NK-92 treated with Interleukin-12 subunit alpha and Interleukin-12 subunit beta, amount 100 ng/mL, for 24 hours (cell line): ENCODE data around the gene MAPK8.

Experiments used
- DNase-seq: peaks from one replicate; lab custom pipeline; 2025; lab: John Stamatoyannopoulos, UW

The MAPK8 gene

DNA sequence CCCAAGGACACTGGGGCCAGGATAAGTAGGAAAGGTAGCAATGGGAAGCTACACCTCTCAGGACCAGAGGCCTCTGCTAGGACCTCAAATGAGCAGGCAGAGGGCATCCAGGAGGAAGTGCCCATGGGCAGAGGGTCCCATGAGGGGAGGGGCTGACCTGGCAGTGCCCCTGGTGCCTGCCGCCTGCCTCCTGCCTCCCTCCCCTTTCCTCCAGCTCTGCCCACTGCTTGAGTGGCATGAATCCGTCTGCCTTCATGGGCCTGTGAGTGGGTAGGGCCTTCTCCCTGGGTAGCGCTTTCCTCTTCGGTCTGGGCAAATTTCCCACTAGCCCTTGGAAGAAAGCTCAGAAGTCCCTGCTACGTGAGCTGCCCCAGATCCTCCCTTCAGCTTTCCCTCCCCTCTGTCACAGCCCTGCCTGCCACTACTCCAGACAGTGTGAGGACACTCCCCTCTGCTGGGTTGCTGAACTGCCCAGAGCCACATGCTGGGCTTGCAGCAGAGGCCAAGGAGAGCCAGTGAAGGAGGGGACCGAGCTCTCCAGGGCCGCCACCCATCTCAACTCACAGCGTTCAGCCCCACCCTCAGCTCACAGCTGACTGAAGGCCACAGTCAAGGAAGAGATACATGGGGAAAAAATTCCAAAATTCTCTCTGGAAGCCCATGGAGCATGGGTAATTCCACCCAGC is 157.0 kb downstream of the MAPK8 start:
- DNase-seq: no peak

DNA sequence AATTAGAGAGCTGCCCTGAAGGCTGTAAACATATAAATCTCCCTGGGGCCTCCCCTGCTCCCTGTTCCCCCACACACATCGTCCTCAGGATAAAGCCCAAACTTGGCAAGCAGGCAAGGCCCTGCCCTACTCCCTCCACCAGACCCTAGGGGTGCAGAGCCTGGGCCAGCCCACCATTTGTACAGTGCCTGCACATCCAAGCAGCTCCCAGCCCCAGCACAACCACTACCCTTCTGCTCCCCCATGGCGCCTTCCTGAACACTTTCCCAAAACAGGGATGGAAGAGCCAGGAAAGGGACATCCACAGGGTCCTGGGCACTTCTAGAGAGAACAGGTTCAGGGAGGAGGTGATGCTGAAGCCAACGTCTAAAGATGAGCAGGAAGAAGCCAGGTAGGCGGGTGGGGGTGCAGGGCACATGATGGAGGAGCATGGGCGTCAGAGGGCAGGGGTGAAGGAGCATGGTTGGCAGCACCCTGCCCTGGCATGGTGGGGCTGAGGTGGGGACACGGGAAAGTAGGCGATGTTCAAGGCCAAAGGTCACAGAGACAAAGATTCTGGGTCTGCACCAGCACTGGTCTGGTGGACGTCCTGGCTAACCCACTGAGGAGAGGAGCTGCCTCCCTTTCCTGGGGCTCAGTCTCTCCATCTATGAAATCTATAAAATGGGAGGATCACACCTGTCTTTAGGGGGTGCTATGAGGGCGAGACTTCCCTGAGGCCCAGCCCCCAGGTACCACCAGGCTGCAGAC is 157.8 kb downstream of the MAPK8 start:
- DNase-seq: no peak

DNA sequence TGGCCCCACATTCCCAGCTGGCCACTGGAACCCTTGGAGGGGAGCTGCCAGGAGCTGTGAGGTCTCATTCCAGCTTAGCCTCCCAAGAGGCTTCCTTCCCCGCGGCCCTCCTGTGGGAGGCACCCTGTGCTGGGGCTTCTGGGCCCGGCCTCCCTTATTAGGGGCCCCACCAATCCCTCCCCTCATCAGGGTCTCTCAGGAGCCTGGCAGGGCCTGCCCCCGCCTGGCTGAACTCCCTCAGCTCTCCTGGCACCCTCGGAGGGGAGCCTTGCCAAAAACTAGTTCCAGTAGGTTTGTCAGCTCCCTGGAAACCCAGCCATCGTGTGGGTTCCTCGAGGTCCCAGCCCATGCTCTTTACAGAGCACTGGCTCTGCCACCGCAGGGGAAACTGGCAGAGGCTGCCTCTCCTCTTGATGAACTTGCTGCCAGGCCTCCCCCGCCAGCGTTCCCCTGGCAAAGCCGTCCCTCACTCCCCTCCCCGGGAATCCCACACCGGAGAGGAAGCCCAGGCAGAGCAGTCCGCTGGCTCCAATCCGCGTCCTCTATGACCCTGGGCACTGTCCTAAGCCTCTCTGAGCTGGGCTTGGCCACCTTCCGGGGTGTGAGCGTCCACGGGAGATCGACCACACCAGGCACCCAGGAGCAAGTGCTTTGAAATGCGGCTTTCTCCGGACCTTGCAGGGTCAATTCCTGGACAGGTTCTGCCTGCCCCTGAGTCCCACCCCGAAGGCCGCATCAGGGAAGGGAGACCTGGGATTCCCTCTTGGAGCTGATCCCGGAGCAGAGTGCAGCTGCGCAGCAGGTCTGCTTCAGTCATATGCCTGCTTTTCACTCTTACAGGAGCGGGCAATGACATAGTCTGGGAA is 158.6 kb downstream of the MAPK8 start:
- no peak for DNase-seq

DNA sequence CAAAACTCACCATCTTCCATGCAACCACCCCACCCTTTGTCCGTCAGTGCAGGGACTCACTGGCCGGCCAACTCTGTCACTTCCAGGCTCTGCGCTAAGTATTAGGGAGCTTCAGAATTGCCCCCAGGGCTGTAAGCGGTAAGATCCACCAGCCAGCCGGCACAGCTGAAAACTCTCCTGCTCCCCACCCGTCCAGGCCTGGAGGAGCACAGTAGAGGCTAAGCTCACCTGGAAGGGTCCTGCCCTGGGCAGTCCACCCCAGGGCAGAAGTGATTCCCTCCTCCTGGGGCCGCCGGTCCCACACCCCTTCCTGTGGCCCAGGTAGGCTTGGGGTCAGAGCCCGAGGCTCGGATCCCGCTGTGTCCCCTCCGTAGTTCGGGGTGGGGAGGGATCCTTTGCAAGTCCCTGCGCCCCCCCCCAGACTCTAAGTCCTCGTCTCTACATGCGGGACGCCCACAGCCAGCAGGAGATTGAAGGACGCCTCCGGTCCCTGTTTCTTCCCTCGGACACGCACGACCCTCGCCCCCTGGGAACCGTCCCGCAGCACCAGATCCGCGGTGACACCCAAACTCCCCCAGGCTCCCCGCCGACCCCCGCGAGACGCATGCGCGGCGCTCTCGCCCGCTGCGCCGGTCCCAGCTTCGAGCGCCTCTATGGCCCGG is 159.5 kb downstream of the MAPK8 start:
- no peak for DNase-seq

DNA sequence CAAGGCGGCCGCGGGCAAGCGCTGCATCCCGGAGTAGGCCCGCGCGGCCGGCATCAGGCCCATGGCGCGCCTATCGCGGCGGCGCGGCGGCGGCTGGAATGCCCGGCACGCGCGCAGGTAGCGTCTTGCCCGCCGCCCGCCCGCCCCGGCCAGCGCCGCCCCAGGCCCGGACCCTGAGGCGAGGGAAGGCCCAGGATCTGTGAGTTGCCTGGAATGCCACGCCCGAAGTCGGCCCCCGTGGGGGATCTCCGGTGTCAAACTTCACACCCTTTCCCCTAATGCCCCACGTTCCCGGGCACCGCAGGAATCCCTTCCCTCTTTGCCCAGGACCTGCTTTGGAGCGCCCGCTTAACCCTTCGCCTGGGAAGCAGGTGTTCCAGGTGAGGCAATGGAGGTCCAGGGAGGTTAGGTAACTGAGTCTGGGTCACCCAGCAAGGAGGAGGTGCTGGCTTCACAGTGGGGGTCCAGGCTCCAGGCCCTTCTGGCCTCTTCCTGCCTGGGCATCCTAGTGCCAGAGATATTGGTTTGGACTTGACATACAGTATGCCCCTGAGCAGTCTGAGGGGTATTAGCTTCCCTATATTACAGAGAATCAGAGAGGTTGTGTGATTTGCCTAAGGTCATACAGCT is 160.2 kb downstream of the MAPK8 start:
- no peak for DNase-seq

DNA sequence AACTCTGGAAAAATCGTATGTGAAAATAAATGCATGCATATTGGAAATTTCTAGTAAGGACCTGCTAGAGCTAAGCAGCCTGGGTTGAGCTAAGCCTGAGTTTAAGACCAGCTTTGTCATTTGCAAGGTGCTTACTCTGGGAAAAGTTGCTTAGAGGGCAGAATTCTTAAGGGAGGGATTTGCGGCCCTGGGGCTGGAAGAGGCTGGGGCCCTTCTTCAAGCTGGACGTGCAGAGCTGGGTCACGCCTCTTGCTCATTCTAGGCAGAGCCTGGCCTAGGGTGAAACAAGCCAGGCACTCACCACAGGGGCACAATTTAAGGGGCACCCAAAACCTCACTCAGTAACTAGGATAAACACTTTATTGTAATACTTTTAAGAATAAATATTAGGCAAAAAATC is 161.2 kb downstream of the MAPK8 start:
- DNase-seq: no peak

DNA sequence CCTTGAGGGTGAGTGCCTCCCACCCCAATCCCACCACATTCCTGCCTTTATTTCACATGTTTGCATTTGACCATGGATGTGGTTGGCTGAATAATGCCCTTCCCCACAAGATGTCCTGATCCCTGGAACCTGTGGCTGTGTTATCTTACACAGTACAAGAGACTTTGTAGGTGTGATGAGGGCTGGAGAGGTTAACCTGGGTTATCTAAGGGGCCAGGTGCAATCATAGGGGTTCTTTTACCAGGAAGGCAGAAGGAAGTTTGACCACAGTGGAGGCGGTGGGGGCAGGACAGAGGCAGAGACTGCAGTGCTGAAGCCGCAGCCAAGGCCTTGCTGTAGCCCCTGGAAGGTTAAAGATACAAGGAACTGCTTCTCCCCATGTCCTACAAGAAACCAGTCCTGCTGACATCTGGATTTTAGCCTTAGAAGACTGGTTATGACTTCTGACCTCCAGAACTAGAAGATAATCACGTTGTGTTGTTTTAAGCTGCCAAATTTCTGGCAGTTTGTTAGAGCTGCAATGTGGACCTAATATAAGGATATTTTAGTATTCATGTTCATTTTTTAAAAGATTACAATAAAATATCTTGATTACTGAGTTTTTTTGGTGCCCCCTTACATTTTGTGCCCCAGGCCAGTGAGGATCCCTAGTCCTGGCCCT is 161.8 kb downstream of the MAPK8 start:
- no peak for DNase-seq

DNA sequence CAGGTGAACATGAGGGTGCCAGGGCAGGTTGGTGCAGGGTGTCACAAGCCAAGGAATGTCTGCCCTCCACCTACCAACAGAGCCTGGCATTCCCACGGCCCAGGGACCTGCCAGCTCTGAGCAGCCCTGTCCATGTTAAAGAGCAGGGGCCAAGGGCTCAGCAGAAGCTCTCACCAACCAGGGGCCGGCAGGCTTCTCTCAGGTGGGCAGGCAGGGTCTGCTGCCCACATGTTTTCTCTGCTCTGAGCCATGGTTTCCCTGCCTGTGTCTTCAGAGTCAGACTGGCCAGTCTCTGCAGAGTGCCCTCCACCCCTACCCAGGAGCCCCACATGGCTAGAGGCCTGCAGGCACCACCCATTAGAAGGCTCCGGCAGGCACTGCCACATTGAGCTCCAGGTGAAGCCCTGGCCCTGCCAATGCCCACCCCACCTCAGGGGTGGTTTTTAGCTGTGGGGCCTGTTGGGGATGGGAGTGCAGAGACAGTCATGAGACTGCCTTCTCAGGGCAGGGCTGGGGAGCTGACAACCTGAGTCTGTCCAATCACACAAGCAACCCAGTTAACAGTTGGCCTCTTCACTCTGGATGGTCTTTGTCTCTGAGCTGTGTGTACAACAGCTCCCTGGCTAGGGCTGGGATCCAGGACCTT is 162.5 kb downstream of the MAPK8 start:
- no peak for DNase-seq

DNA sequence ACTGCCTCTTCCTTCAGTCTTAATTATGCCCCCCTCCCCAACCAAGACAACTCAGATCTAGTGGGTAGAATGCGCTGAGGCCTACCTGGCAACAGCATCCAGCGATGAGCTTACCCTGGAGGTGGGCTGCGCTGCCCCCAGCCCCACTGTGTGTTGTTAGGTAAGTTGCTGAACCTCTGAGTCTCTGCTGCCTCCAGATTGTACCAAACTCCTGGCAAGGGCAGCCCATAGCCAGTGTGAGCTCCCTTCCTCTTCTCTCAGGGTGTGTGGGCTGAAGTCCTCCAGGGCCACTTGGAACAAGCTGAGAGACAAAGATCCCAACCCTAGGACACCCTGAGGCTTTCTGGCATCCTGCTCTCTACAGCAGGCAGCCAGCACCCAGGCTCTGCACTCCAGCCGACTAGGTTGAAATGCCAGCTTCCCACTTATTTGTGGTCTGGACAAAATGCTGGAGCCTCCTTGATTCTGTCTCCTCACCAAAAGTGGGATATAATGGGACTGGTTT is 163.1 kb downstream of the MAPK8 start:
- DNase-seq: no peak

DNA sequence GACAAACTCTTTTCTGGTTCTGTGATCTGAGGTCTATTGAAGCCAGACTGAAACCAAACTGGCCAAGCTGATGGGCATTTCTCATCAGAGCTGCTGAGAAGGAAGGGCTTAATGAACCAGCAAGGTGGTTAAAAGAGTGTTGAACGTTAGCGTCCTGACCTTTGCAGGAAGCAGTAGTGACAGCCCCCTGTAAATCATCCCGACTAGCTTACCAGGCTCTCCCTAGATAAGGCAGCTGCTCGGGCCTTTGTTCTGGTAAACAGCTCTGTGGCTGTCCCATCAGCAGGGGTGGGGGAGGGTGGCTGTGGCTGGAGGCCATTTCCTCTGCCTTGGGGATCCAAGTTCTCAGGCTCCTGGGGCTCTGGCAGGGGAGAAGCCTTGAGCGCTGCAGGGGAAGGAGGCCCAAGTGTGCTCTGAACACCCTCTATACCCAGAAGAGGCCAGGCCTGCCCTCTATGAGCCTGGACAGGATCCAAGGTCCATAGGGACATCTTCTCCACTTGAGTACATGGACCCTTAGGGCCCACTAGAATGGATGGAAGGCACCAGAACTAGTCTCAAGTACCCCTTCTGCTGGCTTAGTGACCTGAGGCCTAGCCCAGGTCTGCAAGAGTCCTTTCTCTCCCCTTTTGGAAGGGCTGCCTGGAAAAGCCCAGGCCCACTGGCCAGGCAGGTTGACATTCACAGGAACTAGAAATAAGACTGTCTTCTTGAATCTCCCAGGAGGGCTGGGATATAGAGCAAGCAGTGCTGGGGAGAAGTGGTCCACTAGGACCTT is 163.8 kb downstream of the MAPK8 start:
- DNase-seq: no peak

DNA sequence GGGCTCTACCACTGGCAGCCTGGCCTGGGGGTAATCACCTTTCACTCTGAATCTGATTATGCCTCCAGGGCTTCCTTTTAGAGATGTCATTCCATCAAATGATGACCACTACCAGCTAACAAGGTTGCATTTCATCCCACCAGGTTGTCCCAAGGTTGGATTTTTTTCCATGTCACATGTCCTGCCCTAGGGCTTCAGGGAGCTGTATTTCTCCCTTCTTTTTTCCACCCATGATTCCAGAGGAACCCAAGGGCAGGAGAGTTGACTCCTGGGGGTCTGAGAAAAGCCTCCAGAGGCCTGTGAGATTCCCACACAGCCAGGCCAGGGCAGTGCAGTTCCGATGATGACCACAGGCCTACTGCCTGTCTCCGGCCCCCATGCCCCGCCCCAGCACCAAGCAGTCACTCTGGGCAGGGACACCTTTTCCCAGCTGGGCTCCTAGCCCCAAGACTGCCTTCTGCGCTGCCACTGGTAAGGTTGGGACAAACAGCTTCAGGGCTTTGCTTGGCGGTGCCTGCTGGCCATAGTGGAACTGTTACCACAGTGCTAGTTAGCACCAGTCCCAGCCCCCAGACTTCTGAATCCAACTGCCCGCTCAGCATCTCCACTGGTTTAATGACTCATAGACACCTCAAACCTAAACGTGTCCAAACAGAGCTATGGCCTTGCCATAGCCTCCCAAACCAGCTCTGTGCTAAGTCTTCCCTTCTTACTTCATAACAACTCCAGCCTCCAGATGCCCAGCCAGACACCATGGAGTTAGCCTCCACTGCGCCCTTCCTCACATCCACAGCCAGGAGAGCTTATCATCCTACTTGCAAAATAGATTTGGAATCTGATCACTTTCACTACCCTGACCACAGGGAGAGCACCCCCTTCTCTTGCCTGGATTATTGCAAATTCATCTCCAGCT is 164.7 kb downstream of the MAPK8 start:
- no peak for DNase-seq

DNA sequence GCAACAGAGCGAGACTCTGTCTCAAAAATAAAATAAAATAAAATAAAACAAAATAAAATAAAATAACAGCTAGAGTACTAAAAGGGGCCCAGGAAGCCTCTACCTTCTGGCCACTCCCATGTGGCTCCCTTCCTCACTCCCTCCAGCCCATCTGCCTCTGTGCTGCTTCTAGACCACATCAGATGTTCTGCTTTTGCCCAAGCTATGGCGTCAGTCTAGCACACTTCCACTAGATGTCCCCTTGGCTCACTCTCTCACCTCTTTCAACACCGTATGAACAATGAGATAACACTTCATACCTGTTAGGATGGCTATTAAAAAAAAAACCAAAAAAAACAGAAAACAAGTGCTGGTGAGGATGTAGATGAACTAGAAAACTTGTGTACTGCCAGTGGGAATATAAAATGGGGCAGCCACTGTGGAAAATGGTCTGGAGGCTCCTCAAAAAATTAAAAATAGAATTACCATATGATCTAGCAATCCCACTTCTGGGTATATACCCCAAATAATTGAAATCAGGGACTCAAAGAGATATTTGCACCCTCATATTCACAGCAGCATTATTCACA is 166.1 kb downstream of the MAPK8 start:
- DNase-seq: no peak

DNA sequence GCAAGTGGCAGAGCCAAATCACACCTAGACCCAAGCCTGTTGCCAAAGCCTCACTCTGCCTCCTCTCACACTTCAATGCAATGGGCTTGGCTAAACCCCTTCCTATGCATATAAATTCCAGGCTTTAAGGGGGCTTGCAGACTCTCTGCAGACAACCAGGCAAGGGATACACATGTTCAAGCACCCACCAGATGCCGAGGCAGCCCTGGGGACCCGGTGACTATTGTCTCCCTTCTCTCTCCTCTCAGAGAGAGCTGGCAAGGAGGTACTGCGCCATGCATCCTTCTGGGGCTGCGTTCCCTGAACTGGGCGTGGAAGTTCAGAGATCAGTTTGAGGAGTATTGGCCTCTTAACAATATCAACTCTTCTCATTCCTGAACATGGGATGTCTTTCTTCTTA is 167.2 kb downstream of the MAPK8 start:
- no peak for DNase-seq

DNA sequence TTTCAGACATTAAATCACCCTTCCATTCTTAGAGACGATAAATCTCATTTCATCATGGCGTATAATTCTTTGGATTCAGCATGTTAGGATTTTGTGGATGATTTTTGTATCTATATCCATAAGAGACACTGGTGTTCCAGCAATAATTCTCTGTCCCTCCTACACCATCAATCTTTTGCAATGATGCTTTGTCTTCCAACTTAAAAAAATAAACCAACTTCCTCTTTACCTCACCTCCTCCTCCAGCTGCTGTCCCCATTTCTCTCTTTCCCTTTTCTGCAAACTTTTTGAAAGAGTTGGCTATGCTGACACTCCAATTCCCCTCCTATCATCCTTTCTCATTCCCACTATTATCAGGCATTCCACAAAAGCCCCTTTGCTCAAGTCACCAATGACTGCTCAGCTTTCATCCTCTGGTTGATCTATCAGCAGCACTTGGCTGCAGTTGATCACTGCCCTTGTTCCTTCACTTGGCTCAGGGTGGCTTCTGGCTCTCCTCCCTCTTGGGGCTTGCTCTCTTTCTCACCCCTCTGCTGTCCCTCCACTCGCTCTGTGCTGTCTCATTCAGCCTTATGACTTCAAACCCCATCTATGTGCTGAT is 168.4 kb downstream of the MAPK8 start:
- DNase-seq: no peak

DNA sequence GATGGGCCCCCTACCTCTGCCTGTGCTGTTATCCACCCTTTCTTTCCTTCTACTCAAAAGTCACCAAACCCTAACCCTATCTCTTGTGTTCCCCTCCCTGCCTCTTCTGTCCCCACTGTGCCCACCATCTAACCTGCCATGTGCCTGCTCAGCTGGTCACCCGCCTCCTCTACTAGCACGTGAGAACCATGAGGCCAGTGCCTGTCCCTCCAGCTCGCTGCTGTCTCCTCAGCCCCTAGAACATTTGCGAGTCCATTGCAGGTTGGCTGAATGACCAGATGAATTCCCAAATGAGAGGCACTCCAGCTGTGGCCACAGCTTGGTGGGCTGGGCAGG is 169.4 kb downstream of the MAPK8 start:
- no peak for DNase-seq

DNA sequence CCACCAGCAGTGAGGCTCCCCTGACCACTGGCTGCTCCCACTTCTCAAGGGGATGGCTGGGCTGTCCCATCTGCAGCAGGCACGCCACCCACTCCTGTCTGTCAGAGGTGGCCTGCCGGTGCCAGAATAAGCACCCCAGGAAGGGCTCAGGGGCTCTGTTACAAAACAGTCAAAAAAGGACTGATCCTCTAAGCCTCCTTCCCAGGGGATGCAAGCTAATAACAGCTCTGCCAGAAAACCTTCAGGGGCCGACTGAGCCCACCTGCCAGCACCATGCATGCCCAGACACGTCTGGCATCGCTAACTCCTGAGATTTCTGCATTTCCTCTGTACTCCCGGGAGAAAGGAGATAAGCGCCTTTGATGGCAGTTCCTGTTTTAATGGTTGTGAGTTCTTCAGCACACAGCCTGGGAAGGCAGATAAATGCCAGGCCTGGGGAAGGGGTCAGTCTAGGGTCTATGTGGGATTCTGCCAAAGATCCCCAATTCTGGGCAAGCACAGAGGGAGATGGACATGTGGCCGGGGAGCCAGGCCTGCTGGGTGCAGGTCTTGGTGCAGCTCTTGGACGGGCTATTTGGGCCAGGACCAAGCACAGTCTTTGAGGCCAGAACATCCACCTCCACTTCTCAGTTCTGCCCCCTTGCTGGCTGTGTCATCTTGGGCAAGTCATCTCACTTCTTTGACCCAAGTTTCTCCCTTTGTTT is 170.0 kb downstream of the MAPK8 start:
- DNase-seq: no peak

DNA sequence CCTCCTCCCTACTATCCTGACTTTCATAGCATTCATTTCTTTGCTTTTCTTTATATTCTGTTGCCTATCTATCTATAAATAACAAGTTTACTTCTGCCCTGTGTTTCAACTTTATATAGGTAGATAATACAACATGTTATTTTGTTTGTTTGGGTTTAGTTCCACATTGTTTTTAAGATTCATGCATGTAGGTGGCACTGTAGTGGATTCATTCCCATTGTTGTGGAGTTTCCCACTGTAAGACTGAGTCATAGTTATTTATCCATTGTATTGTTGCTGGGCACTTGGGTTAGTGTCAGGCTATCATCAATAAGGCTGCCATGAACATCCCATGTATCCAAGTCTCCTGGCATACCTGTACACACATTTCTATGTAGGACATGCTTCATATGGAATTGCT is 170.7 kb downstream of the MAPK8 start:
- DNase-seq: no peak
